Stimulated activated CD8-positive, alpha-beta memory T cell treated with anti-CD3 and anti-CD28 coated beads, Interleukin-2, amount 100 ng/mL, for 1 hour (primary cell): ENCODE results near the gene CACNG5.

Experiments used
- DNase-seq, 2 donors: peaks; one replicate each; pipeline ENCODE4 v3.0.0-alpha.2; 2020; ENCODE audit warnings: low read depth in 2 of 2

The CACNG5 gene

GRCh38 chr17:66904760-66905624 lies 70.1 kb downstream of the CACNG5 start:
- DNase-seq, result no peak

GRCh38 chr17:66906321-66907278 lies 71.7 kb downstream of the CACNG5 start:
- DNase-seq, result peak; percentile 20 to 28

GRCh38 chr17:66909804-66910373 lies 75.0 kb downstream of the CACNG5 start:
- no peak for DNase-seq

- no peak for DNase-seq
Observed at GRCh38 chr17:66910651-66911285, 75.9 kb downstream of the CACNG5 start.

GRCh38 chr17:66915204-66915611 lies 80.3 kb downstream of the CACNG5 start:
- no peak for DNase-seq

- DNase-seq, result no peak
Observed at GRCh38 chr17:66915792-66916191, 80.9 kb downstream of the CACNG5 start.

GRCh38 chr17:66916946-66917345 lies 82.0 kb downstream of the CACNG5 start:
- DNase-seq, result no peak

- no peak for DNase-seq
Observed at GRCh38 chr17:66918896-66919295, 84.0 kb downstream of the CACNG5 start.

- DNase-seq, result no peak
Observed at GRCh38 chr17:66920435-66920834, 85.5 kb downstream of the CACNG5 start.

- DNase-seq, result no peak
Observed at GRCh38 chr17:66920950-66921349, 86.0 kb downstream of the CACNG5 start.

- no peak for DNase-seq
Observed at GRCh38 chr17:66923886-66924285, 89.0 kb downstream of the CACNG5 start.

- no peak for DNase-seq
Observed at GRCh38 chr17:66925811-66926500, 91.0 kb downstream of the CACNG5 start.

- no peak for DNase-seq
Observed at GRCh38 chr17:66928949-66929348, 94.0 kb downstream of the CACNG5 start.

GRCh38 chr17:66929591-66929990 lies 94.7 kb downstream of the CACNG5 start:
- DNase-seq, result no peak

- no peak for DNase-seq
Observed at GRCh38 chr17:66930933-66931332, 96.0 kb downstream of the CACNG5 start.

GRCh38 chr17:66932311-66932710 lies 97.4 kb downstream of the CACNG5 start:
- DNase-seq, result no peak

- no peak for DNase-seq
Observed at GRCh38 chr17:66934040-66934439, 99.1 kb downstream of the CACNG5 start.
